ENCODE measurements around the gene SLC22A15. TPM values are rescaled to one million over a fixed set of nuclear protein-coding genes. Genes with fewer than 3 reads are reported as not detected.

The SLC22A15 gene
- total RNA-seq, 3 donors from 2014 or later = 2.0 to 2.7 (median 2.4) TPM

- DNase-seq (no peak), ATAC-seq (peak; percentile 12)
- no peak for TF ChIP-seq CTCF (IDR thresholded peaks at IDR 0.05)
- H3K4me1 ChIP-seq (ENCODE audit: low read depth) = no peaks in the 10 kb centered on the region
- intact Hi-C loops (cut with DNase I, micrococcal nuclease) = no loop called here
- no peaks in the 10 kb centered on the region for H3K36me3 ChIP-seq (ENCODE audit: low read depth)
- H3K4me3 ChIP-seq = no peak overlapping the region
- H3K9me3 ChIP-seq = peaks cover 23% of the 10 kb centered on the region
Measured at GRCh38 chr1:116001739-116002487, 25.6 kb downstream of the SLC22A15 start.

- ATAC-seq = peak; percentile 7
- no peaks in the 10 kb centered on the region for H3K36me3 ChIP-seq (ENCODE audit: low read depth)
- intact Hi-C loops (cut with DNase I, micrococcal nuclease) = no loop called here
Measured at GRCh38 chr1:116002781-116003420, 26.6 kb downstream of the SLC22A15 start.

GRCh38 chr1:116003823-116004222, 27.5 kb downstream of the SLC22A15 start:
- ATAC-seq = no peak
- intact Hi-C loops (cut with DNase I, micrococcal nuclease) = no loop called here
- TF ChIP-seq CTCF (IDR thresholded peaks at IDR 0.05) = no peak

More at GRCh38 chr1:116002781-116003420, 26.6 kb downstream of the SLC22A15 start:
- TF ChIP-seq CTCF (IDR thresholded peaks at IDR 0.05) = no peak
- H3K4me1 ChIP-seq (ENCODE audit: low read depth) = no peaks in the 10 kb centered on the region
- H3K4me3 ChIP-seq = no peak overlapping the region
- no peak for DNase-seq
- H3K9me3 ChIP-seq = peaks cover 13% of the 10 kb centered on the region

GRCh38 chr1:116006486-116006964, 30.2 kb downstream of the SLC22A15 start:
- Histone ChIP-seq H3K4me1 (ENCODE audit: low read depth) (no peaks in the 10 kb centered on the region), H3K9me3 (peaks cover 3% of the 10 kb centered on the region), H3K4me3 (no peak overlapping the region), H3K36me3 (ENCODE audit: low read depth) (no peaks in the 10 kb centered on the region)
- intact Hi-C loops (cut with DNase I, micrococcal nuclease) = no loop called here
- DNase-seq = no peak
- peak; percentile 79 for ATAC-seq
- no peak for TF ChIP-seq CTCF (IDR thresholded peaks at IDR 0.05)

More at GRCh38 chr1:116003823-116004222, 27.5 kb downstream of the SLC22A15 start:
- no peaks in the 10 kb centered on the region for H3K4me1 ChIP-seq (ENCODE audit: low read depth)
- H3K4me3 ChIP-seq = no peak overlapping the region
- peaks cover 6% of the 10 kb centered on the region for H3K9me3 ChIP-seq
- no peak for DNase-seq
- H3K36me3 ChIP-seq (ENCODE audit: low read depth) = no peaks in the 10 kb centered on the region

GRCh38 chr1:116008656-116009390, 32.5 kb downstream of the SLC22A15 start:
- DNase-seq (no peak), ATAC-seq (no peak)
- TF ChIP-seq CTCF (IDR thresholded peaks at IDR 0.05) = no peak
- intact Hi-C loops (cut with DNase I, micrococcal nuclease) = no loop called here
- no peak overlapping the region for H3K4me3 ChIP-seq
- H3K9me3 ChIP-seq = peaks cover 3% of the 10 kb centered on the region
- H3K36me3 ChIP-seq (ENCODE audit: low read depth) = no peaks in the 10 kb centered on the region
- no peaks in the 10 kb centered on the region for H3K4me1 ChIP-seq (ENCODE audit: low read depth)

Data from mucosa of descending colon (tissue), 3 donors.